Measurements from ENCODE around the gene IFIT3. TPM values are rescaled to one million over a fixed set of nuclear protein-coding genes. Genes with fewer than 3 reads are reported as not detected.

The IFIT3 gene
- polyA plus RNA-seq, 1 of the 3 experiments (the other 2 are of a cell fraction), result 3.2 TPM

DNA sequence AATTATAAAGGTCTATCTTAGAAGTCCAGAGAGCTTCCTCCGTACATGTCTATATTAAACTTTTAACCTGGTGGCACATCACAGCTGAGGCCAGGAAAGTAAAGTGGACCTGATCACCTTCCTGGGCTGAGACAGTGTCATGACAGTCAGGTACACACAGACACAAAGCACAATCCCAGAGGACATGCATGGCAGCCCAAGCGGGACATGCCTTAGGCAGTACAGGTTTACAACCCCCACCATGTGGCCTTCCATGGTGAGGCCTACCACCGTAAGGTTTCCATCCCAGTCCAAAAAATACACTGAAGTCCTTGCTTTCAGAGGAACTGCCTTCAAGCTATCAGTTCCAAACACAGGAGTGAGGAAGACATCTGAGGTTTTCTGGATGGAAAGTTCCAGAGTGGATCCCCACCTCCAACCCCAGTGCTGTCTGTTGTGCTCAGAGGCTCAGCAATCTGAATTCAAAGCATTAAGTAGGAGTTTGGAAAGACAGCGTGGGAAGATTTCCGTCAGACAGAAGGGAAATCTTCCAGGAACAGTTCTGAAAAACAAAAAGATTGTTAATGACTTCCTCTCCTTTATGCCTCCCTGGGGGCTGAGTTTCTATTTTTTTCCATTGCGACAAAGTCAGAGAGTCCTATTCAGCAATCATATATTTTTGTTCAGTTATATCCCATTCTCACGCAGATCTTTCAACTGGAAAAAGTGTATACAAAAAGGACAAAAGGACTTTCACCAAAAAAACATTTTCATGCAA is 20.1 kb downstream of the IFIT3 start:
- peaks cover 24% of the 10 kb centered on the region for H3F3A ChIP-seq (replicated peaks; ENCODE audit: insufficient read depth)
- H2AFZ ChIP-seq (ENCODE audit: low read depth), result no peak overlapping the region; the same call in 1 of the 2 replicates
- no peaks in the 10 kb centered on the region for H3K9me3 ChIP-seq
- H3K9ac ChIP-seq, result no peak overlapping the region
- no peak overlapping the region for H3K4me3 ChIP-seq (ENCODE audit: low read depth in 2 of 2, low read length in 1 of 2)
- POLR2A ChIA-PET, result no interaction called here
- no peak overlapping the region for H3K4me2 ChIP-seq
- no peak for DNase-seq
- no peaks in the 10 kb centered on the region for H3K79me2 ChIP-seq (ENCODE audit: insufficient read depth)
- peaks cover 2 to 36% of the 10 kb centered on the region in 2 experiments; a peak in 3 of 4 replicates for H3K4me1 ChIP-seq (ENCODE audit: control insufficient read depth in 1 of 2, insufficient read depth in 2 of 2, low read depth in 1 of 2, low read length in 1 of 2)
- CTCF ChIA-PET, result interaction anchor here (1.0 to 3.0 kb wide), 2 partner anchors 9 to 21 kb away, joined by 3 to 12 read pairs; no protein-coding TSS in a partner anchor
- no peak overlapping the region for H3K27ac ChIP-seq (ENCODE audit: low read depth in 2 of 2, low read length in 1 of 2)
- no peaks in the 10 kb centered on the region for H3K27me3 ChIP-seq (ENCODE audit: insufficient read depth)
- no peaks in the 10 kb centered on the region for H4K20me1 ChIP-seq (ENCODE audit: insufficient read depth)
- no peaks in the 10 kb centered on the region for H3K36me3 ChIP-seq (replicated peaks in 1 of 2; ENCODE audit: control insufficient read depth in 1 of 2, insufficient read depth in 2 of 2, low read length in 1 of 2)
- no peaks in the 10 kb centered on the region for H3K9me2 ChIP-seq
- TF ChIP-seq RFX5 (IDR thresholded peaks at IDR 0.05; ENCODE audit: low read length), result no peak
- TF ChIP-seq RAD21 (IDR thresholded peaks at IDR 0.05; ENCODE audit: low read length), result no peak
- 95% methylated on average over 7 of the region's 7 CpGs for WGBS (ENCODE audit: low lambda C conversion rate)

- Histone ChIP-seq H4K20me1 (ENCODE audit: insufficient read depth) (no peaks in the 10 kb centered on the region), H3K4me3 (ENCODE audit: low read depth in 2 of 2, low read length in 1 of 2) (no peak overlapping the region), H2AFZ (ENCODE audit: low read depth) (no peak overlapping the region), H3K27ac (ENCODE audit: low read depth in 2 of 2, low read length in 1 of 2) (no peak overlapping the region), H3K27me3 (ENCODE audit: insufficient read depth) (no peaks in the 10 kb centered on the region), H3K9me2 (no peaks in the 10 kb centered on the region), H3K4me2 (no peak overlapping the region), H3F3A (replicated peaks; ENCODE audit: insufficient read depth) (peaks cover 20% of the 10 kb centered on the region), H3K4me1 (ENCODE audit: control insufficient read depth in 1 of 2, insufficient read depth in 2 of 2, low read depth in 1 of 2, low read length in 1 of 2) (peaks cover 2 to 40% of the 10 kb centered on the region in 2 experiments; a peak in 3 of 4 replicates), H3K36me3 (replicated peaks in 1 of 2; ENCODE audit: control insufficient read depth in 1 of 2, insufficient read depth in 2 of 2, low read length in 1 of 2) (no peaks in the 10 kb centered on the region), H3K9ac (no peak overlapping the region), H3K9me3 (no peaks in the 10 kb centered on the region), H3K79me2 (ENCODE audit: insufficient read depth) (no peaks in the 10 kb centered on the region)
- ChIA-PET POLR2A (no interaction called here), CTCF (interaction anchor here (1.0 kb wide), 1 partner anchor 9 kb away, joined by 3 read pairs; no protein-coding TSS in a partner anchor)
- TF ChIP-seq RFX5 (IDR thresholded peaks at IDR 0.05; ENCODE audit: low read length) (no peak), EP300 (IDR thresholded peaks at IDR 0.05; ENCODE audit: borderline replicate concordance in 1 of 2, low read depth in 1 of 2, low read length in 1 of 2) (no peak), EZH2phosphoT487 (IDR thresholded peaks at IDR 0.05; ENCODE audit: borderline replicate concordance, low read depth) (no peak), TAF1 (IDR thresholded peaks at IDR 0.05; ENCODE audit: borderline replicate concordance, low read depth, low read length) (no peak)
- no peak for DNase-seq
- WGBS (ENCODE audit: low lambda C conversion rate), result 97% methylated on average over 5 of the region's 5 CpGs
Measured at GRCh38 chr10:89348481-89348880, 20.7 kb downstream of the IFIT3 start.

DNA sequence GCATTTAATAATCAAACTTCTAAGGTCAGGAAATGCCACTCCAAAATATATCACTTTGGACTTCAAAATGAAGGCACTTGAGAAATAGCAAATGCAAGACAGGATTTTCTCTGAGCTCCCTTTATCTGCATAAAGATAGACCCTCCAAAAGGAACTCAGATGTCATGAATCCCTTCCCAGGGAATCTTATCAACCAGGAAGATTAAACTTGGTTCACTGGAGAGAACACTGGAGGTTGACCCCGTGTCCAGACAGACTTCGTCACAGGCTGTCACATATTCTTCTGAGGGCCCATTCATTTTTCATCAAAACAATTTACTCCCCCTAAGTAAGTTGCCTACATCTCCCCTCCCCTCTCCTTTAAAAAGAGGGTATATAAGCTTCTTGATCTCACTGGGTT is 21.2 kb downstream of the IFIT3 start:
- no peak overlapping the region for H3K27ac ChIP-seq (ENCODE audit: low read depth in 2 of 2, low read length in 1 of 2)
- no peak overlapping the region for H3K4me2 ChIP-seq
- no peak overlapping the region for H3K9ac ChIP-seq
- ChIA-PET CTCF (interaction anchor here (1.0 kb wide), 1 partner anchor 10 kb away, joined by 3 read pairs; no protein-coding TSS in a partner anchor), POLR2A (no interaction called here)
- no peaks in the 10 kb centered on the region for H3K36me3 ChIP-seq (replicated peaks in 1 of 2; ENCODE audit: control insufficient read depth in 1 of 2, insufficient read depth in 2 of 2, low read length in 1 of 2)
- TF ChIP-seq POLR2AphosphoS5 (IDR thresholded peaks at IDR 0.05; ENCODE audit: low read depth, low read length), result no peak
- no peak for TF ChIP-seq TAF1 (IDR thresholded peaks at IDR 0.05; ENCODE audit: borderline replicate concordance, low read depth, low read length)
- TF ChIP-seq ELF1 (IDR thresholded peaks at IDR 0.05), result no peak
- no peak for TF ChIP-seq MEF2A (IDR thresholded peaks at IDR 0.05; ENCODE audit: borderline replicate concordance, low read depth)
- TF ChIP-seq GABPA (IDR thresholded peaks at IDR 0.05; ENCODE audit: low read depth), result no peak
- no peak for TF ChIP-seq MAX (IDR thresholded peaks at IDR 0.05; ENCODE audit: low read depth)
- no peak for TF ChIP-seq RFX5 (IDR thresholded peaks at IDR 0.05; ENCODE audit: low read length)
- no peak for TF ChIP-seq SMC3 (IDR thresholded peaks at IDR 0.05; ENCODE audit: low read depth, low read length)
- no peak for TF ChIP-seq EP300 (IDR thresholded peaks at IDR 0.05; ENCODE audit: borderline replicate concordance in 1 of 2, low read depth in 1 of 2, low read length in 1 of 2)
- TF ChIP-seq ZBTB33 (IDR thresholded peaks at IDR 0.05; ENCODE audit: borderline replicate concordance, low read depth), result no peak
- TF ChIP-seq FOXM1 (IDR thresholded peaks at IDR 0.05; ENCODE audit: low read depth), result no peak
- TF ChIP-seq USF1 (IDR thresholded peaks at IDR 0.05; ENCODE audit: borderline replicate concordance, low read depth), result no peak
- no peak for TF ChIP-seq GATA2 (CRISPR knock-in tag; IDR thresholded peaks at IDR 0.05)
- H3K27me3 ChIP-seq (ENCODE audit: insufficient read depth), result no peaks in the 10 kb centered on the region
- no peaks in the 10 kb centered on the region for H3K79me2 ChIP-seq (ENCODE audit: insufficient read depth)
- 82% methylated on average over 2 of the region's 2 CpGs for WGBS (ENCODE audit: low lambda C conversion rate)
- H3F3A ChIP-seq (replicated peaks; ENCODE audit: insufficient read depth), result peaks cover 18% of the 10 kb centered on the region
- no peak overlapping the region for H3K4me3 ChIP-seq (ENCODE audit: low read depth in 2 of 2, low read length in 1 of 2)
- no peaks in the 10 kb centered on the region for H3K9me3 ChIP-seq
- H2AFZ ChIP-seq (ENCODE audit: low read depth), result no peak overlapping the region
- peaks cover 0 to 40% of the 10 kb centered on the region in 2 experiments; a peak in 3 of 4 replicates for H3K4me1 ChIP-seq (ENCODE audit: control insufficient read depth in 1 of 2, insufficient read depth in 2 of 2, low read depth in 1 of 2, low read length in 1 of 2)
- no peak for DNase-seq
- H4K20me1 ChIP-seq (ENCODE audit: insufficient read depth), result no peaks in the 10 kb centered on the region
- H3K9me2 ChIP-seq, result no peaks in the 10 kb centered on the region

All from SK-N-SH (cell line).